Measurements from ENCODE around the gene GLIPR1L1.

Gene GLIPR1L1

GRCh38 chr12:75350413-75350812, 15.9 kb downstream of the GLIPR1L1 start:
- Histone ChIP-seq H3K4me1 (ENCODE audit: control insufficient read depth, insufficient read depth, low read length) (no peaks in the 10 kb centered on the region), H3K36me3 (ENCODE audit: control insufficient read depth, insufficient read depth, low read length) (no peaks in the 10 kb centered on the region), H3K9me3 (ENCODE audit: control insufficient read depth, insufficient read depth, low read length) (peaks cover 3% of the 10 kb centered on the region), H3K27ac (ENCODE audit: low read depth, low read length) (no peak overlapping the region), H3K4me3 (ENCODE audit: low read depth, low read length) (no peak overlapping the region), H3K27me3 (ENCODE audit: control insufficient read depth, insufficient read depth, low read length) (no peaks in the 10 kb centered on the region), H3K9ac (ENCODE audit: low read depth, low read length) (no peak overlapping the region)

GRCh38 chr12:75354011-75354410, 19.5 kb downstream of the GLIPR1L1 start:
- no peaks in the 10 kb centered on the region for H3K4me1 ChIP-seq (ENCODE audit: control insufficient read depth, insufficient read depth, low read length)
- H3K4me3 ChIP-seq (ENCODE audit: low read depth, low read length) = no peak overlapping the region
- H3K36me3 ChIP-seq (ENCODE audit: control insufficient read depth, insufficient read depth, low read length) = no peaks in the 10 kb centered on the region
- H3K9ac ChIP-seq (ENCODE audit: low read depth, low read length) = no peak overlapping the region
- H3K27ac ChIP-seq (ENCODE audit: low read depth, low read length) = no peak overlapping the region
- peaks cover 3% of the 10 kb centered on the region for H3K9me3 ChIP-seq (ENCODE audit: control insufficient read depth, insufficient read depth, low read length)
- H3K27me3 ChIP-seq (ENCODE audit: control insufficient read depth, insufficient read depth, low read length) = no peaks in the 10 kb centered on the region

DNA sequence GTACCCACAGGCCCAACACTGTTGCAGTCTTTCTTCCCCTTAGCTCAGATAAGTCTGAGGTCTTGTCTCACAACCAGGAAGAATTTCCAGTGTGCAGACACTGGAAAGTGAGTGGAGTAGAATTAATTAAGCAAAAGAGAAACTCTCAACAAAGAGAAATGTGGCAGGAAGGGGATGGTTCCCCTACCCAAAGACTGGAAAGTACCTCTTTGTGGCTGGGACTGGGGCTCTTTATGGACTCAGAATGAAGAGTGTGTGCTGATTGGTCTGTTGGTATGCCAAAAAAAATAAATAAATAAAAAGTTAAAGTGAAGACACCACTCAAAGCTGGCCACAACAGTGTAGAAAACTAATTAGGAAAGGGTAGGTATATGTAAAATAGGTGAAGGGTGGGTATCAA, 26.4 kb downstream of the GLIPR1L1 start:
- peaks cover 4% of the 10 kb centered on the region; the same call in 1 of the 2 replicates for H3K9me3 ChIP-seq (ENCODE audit: control insufficient read depth, insufficient read depth, low read length)
- no peak overlapping the region for H3K4me3 ChIP-seq (ENCODE audit: low read depth, low read length)
- H3K27me3 ChIP-seq (ENCODE audit: control insufficient read depth, insufficient read depth, low read length) = no peaks in the 10 kb centered on the region
- H3K36me3 ChIP-seq (ENCODE audit: control insufficient read depth, insufficient read depth, low read length) = no peaks in the 10 kb centered on the region
- no peak overlapping the region for H3K9ac ChIP-seq (ENCODE audit: low read depth, low read length)
- H3K27ac ChIP-seq (ENCODE audit: low read depth, low read length) = no peak overlapping the region
- H3K4me1 ChIP-seq (ENCODE audit: control insufficient read depth, insufficient read depth, low read length) = peaks cover 14% of the 10 kb centered on the region

DNA sequence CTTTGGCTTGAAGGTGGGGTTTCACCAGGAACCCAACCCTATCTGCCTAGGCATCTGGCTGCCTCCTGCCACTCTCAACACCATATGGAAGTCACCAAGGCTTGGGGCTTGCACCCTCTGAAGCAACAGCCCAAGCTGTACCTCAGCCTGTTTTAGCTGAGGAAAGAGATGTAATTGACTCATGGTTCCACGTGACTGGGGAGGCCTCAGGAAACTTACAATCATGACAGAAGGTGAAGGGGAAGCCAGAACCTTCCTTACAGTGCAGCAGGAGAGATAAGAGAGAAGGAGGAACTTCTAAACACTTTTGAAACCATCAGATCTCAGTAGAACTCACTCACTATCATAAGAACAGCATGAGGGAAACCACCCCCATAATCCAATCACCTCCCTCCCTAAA, 26.9 kb downstream of the GLIPR1L1 start:
- Histone ChIP-seq H3K4me1 (ENCODE audit: control insufficient read depth, insufficient read depth, low read length) (peaks cover 19% of the 10 kb centered on the region), H3K27me3 (ENCODE audit: control insufficient read depth, insufficient read depth, low read length) (no peaks in the 10 kb centered on the region), H3K36me3 (ENCODE audit: control insufficient read depth, insufficient read depth, low read length) (no peaks in the 10 kb centered on the region), H3K4me3 (ENCODE audit: low read depth, low read length) (no peak overlapping the region), H3K9ac (ENCODE audit: low read depth, low read length) (no peak overlapping the region), H3K27ac (ENCODE audit: low read depth, low read length) (no peak overlapping the region), H3K9me3 (ENCODE audit: control insufficient read depth, insufficient read depth, low read length) (peaks cover 4% of the 10 kb centered on the region; the same call in 1 of the 2 replicates)

GRCh38 chr12:75364919-75365318, 30.4 kb downstream of the GLIPR1L1 start:
- no peaks in the 10 kb centered on the region for H3K27me3 ChIP-seq (ENCODE audit: control insufficient read depth, insufficient read depth, low read length)
- H3K4me1 ChIP-seq (ENCODE audit: control insufficient read depth, insufficient read depth, low read length) = peaks cover 37% of the 10 kb centered on the region
- peaks cover 4% of the 10 kb centered on the region; the same call in 1 of the 2 replicates for H3K9me3 ChIP-seq (ENCODE audit: control insufficient read depth, insufficient read depth, low read length)
- H3K9ac ChIP-seq (ENCODE audit: low read depth, low read length) = no peak overlapping the region
- H3K4me3 ChIP-seq (ENCODE audit: low read depth, low read length) = no peak overlapping the region
- H3K36me3 ChIP-seq (ENCODE audit: control insufficient read depth, insufficient read depth, low read length) = no peaks in the 10 kb centered on the region
- peak overlapping the region; percentile 21 for H3K27ac ChIP-seq (ENCODE audit: low read depth, low read length)

DNA sequence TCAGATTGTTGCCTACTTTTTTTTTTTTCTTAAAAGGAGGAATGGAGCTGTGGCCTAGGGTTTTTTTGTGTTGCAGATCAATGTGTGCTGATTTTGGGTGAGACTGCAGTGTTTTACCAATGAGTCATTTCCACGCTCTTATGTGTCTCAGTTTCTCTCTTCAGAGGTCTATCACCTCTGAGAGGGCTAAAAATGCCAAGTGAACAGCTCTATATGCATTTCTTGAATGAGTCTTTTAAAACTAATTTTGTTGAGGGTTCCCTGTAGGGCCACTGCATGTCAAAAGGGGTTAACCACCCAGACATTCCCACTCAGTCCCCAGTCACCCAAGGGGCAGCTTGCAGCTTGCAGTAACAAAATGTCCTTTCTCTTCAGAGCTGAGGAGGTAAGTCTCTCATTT, 32.2 kb downstream of the GLIPR1L1 start:
- Histone ChIP-seq H3K9me3 (ENCODE audit: control insufficient read depth, insufficient read depth, low read length) (peaks cover 4% of the 10 kb centered on the region; the same call in 1 of the 2 replicates), H3K27ac (ENCODE audit: low read depth, low read length) (peak overlapping the region; percentile 93), H3K27me3 (ENCODE audit: control insufficient read depth, insufficient read depth, low read length) (no peaks in the 10 kb centered on the region), H3K4me3 (ENCODE audit: low read depth, low read length) (peak overlapping the region; percentile 53), H3K4me1 (ENCODE audit: control insufficient read depth, insufficient read depth, low read length) (peaks cover 37% of the 10 kb centered on the region), H3K36me3 (ENCODE audit: control insufficient read depth, insufficient read depth, low read length) (no peaks in the 10 kb centered on the region), H3K9ac (ENCODE audit: low read depth, low read length) (0 out of 2 replicates have a peak overlapping the region, but pooled peaks have one; percentile 11)

DNA sequence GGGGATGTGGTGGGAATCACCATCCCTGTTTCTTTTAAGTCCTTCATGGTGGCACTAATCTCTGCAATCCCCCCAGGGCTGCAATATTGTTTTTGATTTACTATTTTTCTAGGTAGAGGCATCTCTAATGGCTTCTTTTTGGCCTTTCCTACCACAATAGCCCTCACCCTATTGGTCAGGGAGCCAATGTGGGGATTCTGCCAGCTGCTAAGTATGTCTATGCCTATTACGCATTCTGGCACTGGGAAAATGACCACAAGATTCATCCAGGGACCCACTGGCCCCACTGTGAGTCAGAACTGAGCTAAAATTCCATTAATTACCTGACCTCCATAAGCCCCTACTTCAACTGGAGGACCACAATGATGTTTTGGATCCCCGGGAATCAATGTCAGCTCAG, 40.5 kb downstream of the GLIPR1L1 start:
- no peak overlapping the region for H3K27ac ChIP-seq (ENCODE audit: low read depth, low read length)
- H3K36me3 ChIP-seq (ENCODE audit: control insufficient read depth, insufficient read depth, low read length) = no peaks in the 10 kb centered on the region
- no peak overlapping the region for H3K4me3 ChIP-seq (ENCODE audit: low read depth, low read length)
- no peak overlapping the region for H3K9ac ChIP-seq (ENCODE audit: low read depth, low read length)
- no peaks in the 10 kb centered on the region for H3K27me3 ChIP-seq (ENCODE audit: control insufficient read depth, insufficient read depth, low read length)
- H3K9me3 ChIP-seq (ENCODE audit: control insufficient read depth, insufficient read depth, low read length) = no peaks in the 10 kb centered on the region
- peaks cover 5% of the 10 kb centered on the region; the same call in 1 of the 2 replicates for H3K4me1 ChIP-seq (ENCODE audit: control insufficient read depth, insufficient read depth, low read length)

- Histone ChIP-seq H3K9me3 (ENCODE audit: control insufficient read depth, insufficient read depth, low read length) (no peaks in the 10 kb centered on the region), H3K4me1 (ENCODE audit: control insufficient read depth, insufficient read depth, low read length) (peaks cover 5% of the 10 kb centered on the region; the same call in 1 of the 2 replicates), H3K27ac (ENCODE audit: low read depth, low read length) (no peak overlapping the region), H3K27me3 (ENCODE audit: control insufficient read depth, insufficient read depth, low read length) (no peaks in the 10 kb centered on the region), H3K4me3 (ENCODE audit: low read depth, low read length) (no peak overlapping the region), H3K36me3 (ENCODE audit: control insufficient read depth, insufficient read depth, low read length) (no peaks in the 10 kb centered on the region), H3K9ac (ENCODE audit: low read depth, low read length) (no peak overlapping the region)
These were observed 43.9 kb downstream of the GLIPR1L1 start for GRCh38 chr12:75378354-75378753.

- no peak overlapping the region for H3K4me3 ChIP-seq (ENCODE audit: low read depth, low read length)
- H3K9me3 ChIP-seq (ENCODE audit: control insufficient read depth, insufficient read depth, low read length) = no peaks in the 10 kb centered on the region
- no peaks in the 10 kb centered on the region for H3K36me3 ChIP-seq (ENCODE audit: control insufficient read depth, insufficient read depth, low read length)
- H3K27me3 ChIP-seq (ENCODE audit: control insufficient read depth, insufficient read depth, low read length) = no peaks in the 10 kb centered on the region
- no peak overlapping the region for H3K9ac ChIP-seq (ENCODE audit: low read depth, low read length)
- no peak overlapping the region for H3K27ac ChIP-seq (ENCODE audit: low read depth, low read length)
- H3K4me1 ChIP-seq (ENCODE audit: control insufficient read depth, insufficient read depth, low read length) = peaks cover 15% of the 10 kb centered on the region; the same call in 1 of the 2 replicates
These were observed 54.6 kb downstream of the GLIPR1L1 start for GRCh38 chr12:75389061-75389460.

- H3K27ac ChIP-seq (ENCODE audit: low read depth, low read length) = no peak overlapping the region
- no peak overlapping the region for H3K4me3 ChIP-seq (ENCODE audit: low read depth, low read length)
- H3K4me1 ChIP-seq (ENCODE audit: control insufficient read depth, insufficient read depth, low read length) = peaks cover 15% of the 10 kb centered on the region; the same call in 1 of the 2 replicates
- H3K9ac ChIP-seq (ENCODE audit: low read depth, low read length) = no peak overlapping the region
- H3K27me3 ChIP-seq (ENCODE audit: control insufficient read depth, insufficient read depth, low read length) = no peaks in the 10 kb centered on the region
- no peaks in the 10 kb centered on the region for H3K9me3 ChIP-seq (ENCODE audit: control insufficient read depth, insufficient read depth, low read length)
- no peaks in the 10 kb centered on the region for H3K36me3 ChIP-seq (ENCODE audit: control insufficient read depth, insufficient read depth, low read length)
These were observed 55.2 kb downstream of the GLIPR1L1 start for GRCh38 chr12:75389706-75390105.

DNA sequence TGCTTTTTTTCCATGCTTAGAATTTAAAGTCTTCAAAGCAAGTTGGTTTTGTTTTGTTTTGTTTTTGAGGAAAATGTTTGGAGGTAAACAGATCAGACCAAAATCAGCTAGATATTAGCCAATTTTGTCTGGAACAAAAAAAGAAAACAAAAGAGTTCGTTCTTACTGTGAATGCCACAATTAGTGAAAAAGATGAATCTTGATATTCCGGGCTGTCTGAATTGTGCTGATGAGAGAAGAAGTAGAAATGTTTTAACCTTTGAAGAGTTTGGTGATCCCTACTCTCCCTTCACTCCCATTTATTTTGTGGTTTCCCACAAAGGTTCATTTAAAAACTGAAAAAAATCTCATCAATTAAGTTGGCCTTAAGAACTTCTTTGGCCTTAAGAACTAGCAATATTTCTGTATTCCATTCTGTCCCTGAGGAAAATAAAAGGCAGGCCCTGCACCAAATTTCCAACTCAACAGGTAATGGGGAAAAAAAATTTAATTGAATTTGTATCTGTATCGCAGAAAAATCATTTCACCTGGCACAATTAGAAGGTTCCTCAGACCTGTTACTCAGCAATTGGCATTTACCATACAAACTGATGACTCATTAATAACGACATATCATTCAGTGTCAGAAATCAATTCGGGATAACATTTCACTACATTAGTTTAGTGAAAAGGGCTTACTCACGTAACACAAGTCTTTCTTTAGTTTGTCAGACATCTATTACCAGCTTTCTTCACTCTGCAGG, 55.9 kb downstream of the GLIPR1L1 start:
- Histone ChIP-seq H3K9me3 (ENCODE audit: control insufficient read depth, insufficient read depth, low read length) (no peaks in the 10 kb centered on the region), H3K27me3 (ENCODE audit: control insufficient read depth, insufficient read depth, low read length) (no peaks in the 10 kb centered on the region), H3K27ac (ENCODE audit: low read depth, low read length) (no peak overlapping the region), H3K9ac (ENCODE audit: low read depth, low read length) (no peak overlapping the region), H3K4me3 (ENCODE audit: low read depth, low read length) (peak overlapping the region; percentile 55), H3K36me3 (ENCODE audit: control insufficient read depth, insufficient read depth, low read length) (no peaks in the 10 kb centered on the region), H3K4me1 (ENCODE audit: control insufficient read depth, insufficient read depth, low read length) (peaks cover 15% of the 10 kb centered on the region; the same call in 1 of the 2 replicates)

All from HUES48 (cell line).